Stimulated activated CD8-positive, alpha-beta memory T cell treated with anti-CD3 and anti-CD28 coated beads, Interleukin-7, amount 100 ng/mL, for 4 hours (primary cell): Measurements from ENCODE around the gene PRODH2.
"Not testable (repeated sequence)": the region's sequence is repeated elsewhere in the genome, so short reads cannot be mapped to it uniquely, and the experiment has no call there.

Source experiments
- DNase-seq, 2 donors: peaks; one replicate each; pipeline ENCODE4 v3.0.0-alpha.2; 2020; ENCODE audit warnings: low read depth in 2 of 2

Gene PRODH2

GRCh38 chr19:35843676-35844481 is 31.2 kb upstream of the PRODH2 start:
- DNase-seq, result no peak

- no peak for DNase-seq
Measured at GRCh38 chr19:35842666-35843272, 30.1 kb upstream of the PRODH2 start.

- no peak for DNase-seq
Measured at GRCh38 chr19:35841961-35842595, 29.4 kb upstream of the PRODH2 start.

GRCh38 chr19:35836096-35836495 is 23.5 kb upstream of the PRODH2 start:
- DNase-seq, result not testable (repeated sequence)

GRCh38 chr19:35833972-35834371 is 21.3 kb upstream of the PRODH2 start:
- no peak for DNase-seq

- no peak for DNase-seq
Measured at GRCh38 chr19:35832054-35832453, 19.4 kb upstream of the PRODH2 start.

- DNase-seq, result no peak
Measured at GRCh38 chr19:35830986-35831385, 18.3 kb upstream of the PRODH2 start.

GRCh38 chr19:35828692-35829301 is 16.2 kb upstream of the PRODH2 start:
- no peak for DNase-seq

- DNase-seq, result no peak
Measured at GRCh38 chr19:35824150-35824549, 11.5 kb upstream of the PRODH2 start.

- no peak for DNase-seq
Measured at GRCh38 chr19:35822579-35822978, 9.9 kb upstream of the PRODH2 start.

- DNase-seq, result no peak
Measured at GRCh38 chr19:35818445-35818844, 5.8 kb upstream of the PRODH2 start.

GRCh38 chr19:35816846-35817245 is 4.2 kb upstream of the PRODH2 start:
- DNase-seq, result no peak

GRCh38 chr19:35816262-35816661 is 3.6 kb upstream of the PRODH2 start:
- DNase-seq, result no peak

GRCh38 chr19:35813043-35813890 is 622 bp upstream of the PRODH2 start:
- DNase-seq, result no peak

- no peak for DNase-seq
Measured at GRCh38 chr19:35811317-35812219, 1.1 kb downstream of the PRODH2 start.

- no peak for DNase-seq
Measured at GRCh38 chr19:35807633-35808032, 5.0 kb downstream of the PRODH2 start.

- no peak for DNase-seq
Measured at GRCh38 chr19:35806597-35806996, 6.0 kb downstream of the PRODH2 start.

- DNase-seq, result no peak
Measured at GRCh38 chr19:35805526-35806102, 7.0 kb downstream of the PRODH2 start.

GRCh38 chr19:35801828-35802227 is 10.8 kb downstream of the PRODH2 start:
- DNase-seq, result no peak

- DNase-seq, result no peak
Measured at GRCh38 chr19:35797663-35798062, 15.0 kb downstream of the PRODH2 start.
